ENCODE data around the gene SLC2A1. TPM values are rescaled to one million over a fixed set of nuclear protein-coding genes. Genes with fewer than 3 reads are reported as not detected.

Gene SLC2A1
- total and polyA plus RNA-seq, 5 donors from 2014 or later: 22.0 to 60.2 (median 24.9) TPM

DNA sequence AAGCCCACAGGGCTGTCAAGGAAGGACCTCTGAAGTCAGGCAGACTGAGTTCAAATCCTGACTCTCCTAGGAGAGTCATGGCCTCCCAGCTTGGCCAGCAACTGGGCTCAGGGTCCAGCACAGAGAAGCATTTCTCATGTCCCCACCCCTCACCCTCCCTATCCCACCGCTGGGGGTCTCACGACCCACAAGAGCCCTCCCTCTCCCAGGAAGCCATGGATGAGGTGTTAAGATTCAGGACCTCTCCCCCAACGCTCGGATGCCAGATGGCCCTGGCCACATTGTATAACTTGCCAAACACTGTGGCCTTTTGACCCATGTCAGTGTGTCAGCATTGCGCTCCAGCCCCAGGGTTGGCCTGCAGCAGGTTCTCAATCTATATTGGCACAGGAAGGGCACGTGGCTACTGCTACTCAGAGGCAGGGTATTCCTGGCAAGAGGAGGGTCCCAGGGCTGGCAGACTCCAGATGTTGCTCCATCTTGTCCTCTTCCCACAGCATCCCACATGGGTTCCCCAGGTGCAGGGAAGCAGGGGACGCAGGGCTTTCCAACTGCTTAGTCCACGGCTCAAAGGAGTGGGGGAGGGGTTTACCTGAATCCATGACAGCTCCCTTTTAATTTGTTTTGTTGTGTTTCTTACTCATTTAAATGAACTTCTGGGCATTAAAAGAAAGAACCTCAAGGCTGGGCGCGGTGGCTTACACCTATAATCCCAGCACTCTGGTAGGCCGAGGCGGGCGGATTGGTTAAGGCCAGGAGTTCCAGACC, 10.5 kb downstream of the SLC2A1 start:
- Mint-ChIP-seq H3K27ac (peak overlapping the region in 1 of 3 donors; percentile 90), H3K4me3 (peak overlapping the region in 2 of 4 donors; percentile 50 to 65), H3K27me3 (no peaks in the 10 kb centered on the region), H3K4me1 (peaks cover 25 to 97% (median 76%) of the 10 kb centered on the region in 4 donors), H3K9me3 (no peaks in the 10 kb centered on the region), H3K36me3 (peaks cover 3% of the 10 kb centered on the region)
- H3K4me1 ChIP-seq (ENCODE audit: control insufficient read depth, insufficient read depth, low read length, poor library complexity, severe bottlenecking): peaks cover 96% of the 10 kb centered on the region
- H3K4me3 ChIP-seq (ENCODE audit: low read depth, low read length): no peak overlapping the region
- ATAC-seq (ENCODE audit: low read depth in 2 of 2) (no peak), DNase-seq (no peak)
- H3K27ac ChIP-seq (ENCODE audit: insufficient read depth, low read length, poor library complexity, severe bottlenecking): no peak overlapping the region
- peaks cover 19% of the 10 kb centered on the region for H3K36me3 ChIP-seq (ENCODE audit: control insufficient read depth, insufficient read depth, low read length)
- H3K9me3 ChIP-seq (ENCODE audit: control insufficient read depth in 2 of 2, low read length in 2 of 2): no peaks in the 10 kb centered on the region
- H3K27me3 ChIP-seq (ENCODE audit: control insufficient read depth, insufficient read depth, low read length): no peaks in the 10 kb centered on the region

DNA sequence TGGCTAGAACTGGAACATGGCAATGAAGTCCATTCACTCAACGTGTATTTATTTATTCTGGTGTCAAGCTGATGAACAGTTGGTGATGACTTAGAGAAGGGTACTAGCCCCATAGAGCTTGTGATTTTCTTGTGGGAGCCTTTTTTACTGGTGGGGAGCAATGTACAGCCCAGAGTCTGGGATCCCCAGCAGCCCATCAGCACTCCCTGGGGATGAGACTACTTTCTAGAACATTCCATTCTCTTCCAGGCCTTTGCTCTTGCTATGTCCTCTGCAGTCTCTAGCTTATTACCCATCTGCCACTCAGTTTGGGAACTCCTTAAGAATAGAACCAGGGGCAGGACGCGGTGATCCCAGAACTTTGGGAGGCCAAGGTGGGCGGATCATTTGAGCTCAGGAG, 11.6 kb downstream of the SLC2A1 start:
- Mint-ChIP-seq H3K9me3 (no peaks in the 10 kb centered on the region), H3K36me3 (peaks cover 13% of the 10 kb centered on the region), H3K4me3 (peak overlapping the region in 3 of 4 donors; percentile 32 to 65 (median 50)), H3K27ac (peak overlapping the region in 2 of 3 donors; percentile 67 to 90), H3K4me1 (peaks cover 25 to 97% (median 80%) of the 10 kb centered on the region in 4 donors), H3K27me3 (no peaks in the 10 kb centered on the region)
- Histone ChIP-seq H3K36me3 (ENCODE audit: control insufficient read depth, insufficient read depth, low read length) (peaks cover 30% of the 10 kb centered on the region), H3K4me1 (ENCODE audit: control insufficient read depth, insufficient read depth, low read length, poor library complexity, severe bottlenecking) (peaks cover 96% of the 10 kb centered on the region), H3K27me3 (ENCODE audit: control insufficient read depth, insufficient read depth, low read length) (no peaks in the 10 kb centered on the region), H3K9me3 (ENCODE audit: control insufficient read depth in 2 of 2, low read length in 2 of 2) (no peaks in the 10 kb centered on the region), H3K4me3 (ENCODE audit: low read depth, low read length) (no peak overlapping the region), H3K27ac (ENCODE audit: insufficient read depth, low read length, poor library complexity, severe bottlenecking) (no peak overlapping the region)
- ATAC-seq (ENCODE audit: low read depth in 2 of 2) (no peak), DNase-seq (no peak)

DNA sequence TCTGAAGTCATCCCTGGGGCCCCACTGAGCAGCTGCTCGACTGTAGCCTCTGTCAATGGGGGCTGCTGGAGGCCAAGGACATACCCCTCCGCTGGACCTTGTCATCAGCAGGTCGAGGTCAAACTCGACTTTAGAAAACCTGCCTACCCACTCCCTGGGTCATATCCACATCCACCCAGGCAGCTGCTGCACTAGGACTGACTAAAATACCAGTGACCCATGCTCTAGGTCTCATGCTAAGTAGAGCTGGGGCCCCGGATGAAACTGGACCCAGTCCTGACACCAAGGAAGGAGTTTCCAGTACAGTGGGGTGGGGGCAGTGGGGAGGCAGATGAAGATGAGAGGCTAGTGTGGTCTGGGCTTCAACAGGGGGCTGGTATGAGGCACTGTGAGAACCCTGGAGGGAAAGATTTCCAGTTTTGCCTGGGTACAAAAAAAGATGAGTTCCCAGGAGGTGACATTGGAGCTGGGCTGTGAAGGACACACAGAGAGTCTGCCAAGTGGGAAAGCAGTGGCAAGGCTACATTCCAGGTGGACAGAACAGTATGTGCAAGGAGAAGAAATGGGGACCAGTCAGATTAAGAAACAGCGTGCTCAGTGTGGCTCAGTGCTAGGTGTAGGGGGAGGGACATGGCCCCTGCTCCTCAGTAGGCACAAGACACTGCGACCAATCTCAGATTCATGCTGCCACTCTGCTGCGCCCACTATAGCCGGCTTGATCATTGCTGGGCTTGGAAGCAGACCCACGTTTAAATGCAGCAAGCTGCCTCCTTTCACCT, 12.4 kb downstream of the SLC2A1 start:
- no peaks in the 10 kb centered on the region for H3K9me3 Mint-ChIP-seq
- ATAC-seq (ENCODE audit: low read depth in 2 of 2): no peak
- peak overlapping the region; percentile 13 to 69 (median 36) for H3K4me3 Mint-ChIP-seq
- Histone ChIP-seq H3K27ac (ENCODE audit: insufficient read depth, low read length, poor library complexity, severe bottlenecking) (peak overlapping the region; percentile 43), H3K4me1 (ENCODE audit: control insufficient read depth, insufficient read depth, low read length, poor library complexity, severe bottlenecking) (peaks cover 95% of the 10 kb centered on the region), H3K36me3 (ENCODE audit: control insufficient read depth, insufficient read depth, low read length) (peaks cover 38% of the 10 kb centered on the region), H3K4me3 (ENCODE audit: low read depth, low read length) (peak overlapping the region; percentile 39), H3K9me3 (ENCODE audit: control insufficient read depth in 2 of 2, low read length in 2 of 2) (no peaks in the 10 kb centered on the region), H3K27me3 (ENCODE audit: control insufficient read depth, insufficient read depth, low read length) (no peaks in the 10 kb centered on the region)
- H3K36me3 Mint-ChIP-seq: peaks cover 16% of the 10 kb centered on the region
- no peak for DNase-seq
- peaks cover 17 to 97% (median 80%) of the 10 kb centered on the region in 4 donors for H3K4me1 Mint-ChIP-seq
- peak overlapping the region; percentile 79 to 93 (median 90) for H3K27ac Mint-ChIP-seq
- no peaks in the 10 kb centered on the region for H3K27me3 Mint-ChIP-seq

GRCh38 chr1:42945164-42945563, 13.5 kb downstream of the SLC2A1 start:
- H3K27ac Mint-ChIP-seq: peak overlapping the region; percentile 78 to 93 (median 90)
- ATAC-seq (ENCODE audit: low read depth in 2 of 2) (peak; percentile 66 to 71), DNase-seq (peak in 1 of 3 donors; percentile 64)
- H3K9me3 ChIP-seq (ENCODE audit: control insufficient read depth in 2 of 2, low read length in 2 of 2): no peaks in the 10 kb centered on the region
- H3K36me3 Mint-ChIP-seq: peaks cover 23% of the 10 kb centered on the region
- H3K4me1 ChIP-seq (ENCODE audit: control insufficient read depth, insufficient read depth, low read length, poor library complexity, severe bottlenecking): peaks cover 94% of the 10 kb centered on the region
- peak overlapping the region; percentile 58 for H3K27ac ChIP-seq (ENCODE audit: insufficient read depth, low read length, poor library complexity, severe bottlenecking)
- no peaks in the 10 kb centered on the region for H3K9me3 Mint-ChIP-seq
- peak overlapping the region; percentile 39 for H3K4me3 ChIP-seq (ENCODE audit: low read depth, low read length)
- no peaks in the 10 kb centered on the region for H3K27me3 ChIP-seq (ENCODE audit: control insufficient read depth, insufficient read depth, low read length)
- H3K4me3 Mint-ChIP-seq: peak overlapping the region; percentile 23 to 76 (median 59)
- H3K4me1 Mint-ChIP-seq: peaks cover 10 to 98% (median 80%) of the 10 kb centered on the region in 4 donors
- no peaks in the 10 kb centered on the region for H3K27me3 Mint-ChIP-seq
- H3K36me3 ChIP-seq (ENCODE audit: control insufficient read depth, insufficient read depth, low read length): peaks cover 46% of the 10 kb centered on the region

DNA sequence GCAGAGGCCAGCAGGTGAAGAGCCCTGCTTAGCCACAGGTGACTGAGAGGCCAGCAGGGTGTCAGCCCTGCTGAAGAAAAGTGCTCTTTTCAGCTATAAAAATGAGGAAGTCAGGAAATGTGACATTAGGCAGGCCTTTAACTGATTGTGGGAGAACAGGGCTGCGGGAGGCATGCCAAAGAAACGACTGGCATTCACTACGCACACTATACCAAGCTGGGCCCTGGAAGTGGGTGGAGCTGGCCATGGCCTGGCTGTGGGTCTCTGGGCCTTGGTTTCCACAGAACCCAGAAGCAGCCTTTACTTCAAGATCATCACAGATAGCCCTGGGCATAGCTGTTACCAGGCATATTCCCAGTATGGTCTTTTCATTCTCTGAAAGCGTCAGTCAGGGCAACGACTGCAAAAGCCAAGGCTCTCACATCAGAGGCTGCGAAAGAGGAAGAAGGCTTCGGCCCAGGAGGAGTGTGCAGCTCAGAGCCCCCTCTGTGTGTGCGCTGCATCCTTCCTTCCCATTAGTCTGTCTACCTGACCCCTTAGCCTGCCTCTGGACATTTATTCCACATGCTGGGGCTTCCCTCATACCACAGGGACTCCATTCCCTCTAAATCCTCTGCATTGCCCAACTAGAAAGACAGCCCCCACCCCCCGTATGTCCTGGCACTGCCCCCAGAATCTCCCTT, 14.3 kb downstream of the SLC2A1 start:
- no peaks in the 10 kb centered on the region for H3K27me3 ChIP-seq (ENCODE audit: control insufficient read depth, insufficient read depth, low read length)
- no peak for ATAC-seq (ENCODE audit: low read depth in 2 of 2)
- H3K4me1 ChIP-seq (ENCODE audit: control insufficient read depth, insufficient read depth, low read length, poor library complexity, severe bottlenecking): peaks cover 88% of the 10 kb centered on the region
- Mint-ChIP-seq H3K27ac (peak overlapping the region; percentile 78 to 93 (median 90)), H3K4me1 (peaks cover 4 to 97% (median 77%) of the 10 kb centered on the region in 4 donors), H3K36me3 (peaks cover 26% of the 10 kb centered on the region), H3K9me3 (no peaks in the 10 kb centered on the region), H3K27me3 (no peaks in the 10 kb centered on the region), H3K4me3 (peak overlapping the region; percentile 49 to 76 (median 66))
- H3K4me3 ChIP-seq (ENCODE audit: low read depth, low read length): peak overlapping the region; percentile 39
- H3K9me3 ChIP-seq (ENCODE audit: control insufficient read depth in 2 of 2, low read length in 2 of 2): no peaks in the 10 kb centered on the region
- H3K27ac ChIP-seq (ENCODE audit: insufficient read depth, low read length, poor library complexity, severe bottlenecking): peak overlapping the region; percentile 58
- H3K36me3 ChIP-seq (ENCODE audit: control insufficient read depth, insufficient read depth, low read length): peaks cover 46% of the 10 kb centered on the region
- no peak for DNase-seq

- Mint-ChIP-seq H3K36me3 (peaks cover 29% of the 10 kb centered on the region), H3K4me1 (peaks cover 0 to 98% (median 77%) of the 10 kb centered on the region in 4 donors), H3K27me3 (no peaks in the 10 kb centered on the region), H3K4me3 (peak overlapping the region in 2 of 4 donors; percentile 8 to 63), H3K27ac (peak overlapping the region; percentile 62 to 78 (median 78)), H3K9me3 (no peaks in the 10 kb centered on the region)
- Histone ChIP-seq H3K4me1 (ENCODE audit: control insufficient read depth, insufficient read depth, low read length, poor library complexity, severe bottlenecking) (peaks cover 90% of the 10 kb centered on the region), H3K36me3 (ENCODE audit: control insufficient read depth, insufficient read depth, low read length) (peaks cover 50% of the 10 kb centered on the region), H3K4me3 (ENCODE audit: low read depth, low read length) (no peak overlapping the region), H3K27ac (ENCODE audit: insufficient read depth, low read length, poor library complexity, severe bottlenecking) (peak overlapping the region; percentile 47), H3K9me3 (ENCODE audit: control insufficient read depth in 2 of 2, low read length in 2 of 2) (no peaks in the 10 kb centered on the region), H3K27me3 (ENCODE audit: control insufficient read depth, insufficient read depth, low read length) (no peaks in the 10 kb centered on the region)
- ATAC-seq (ENCODE audit: low read depth in 2 of 2) (no peak), DNase-seq (no peak)
Measured at GRCh38 chr1:42943728-42944127, 14.9 kb downstream of the SLC2A1 start.

DNA sequence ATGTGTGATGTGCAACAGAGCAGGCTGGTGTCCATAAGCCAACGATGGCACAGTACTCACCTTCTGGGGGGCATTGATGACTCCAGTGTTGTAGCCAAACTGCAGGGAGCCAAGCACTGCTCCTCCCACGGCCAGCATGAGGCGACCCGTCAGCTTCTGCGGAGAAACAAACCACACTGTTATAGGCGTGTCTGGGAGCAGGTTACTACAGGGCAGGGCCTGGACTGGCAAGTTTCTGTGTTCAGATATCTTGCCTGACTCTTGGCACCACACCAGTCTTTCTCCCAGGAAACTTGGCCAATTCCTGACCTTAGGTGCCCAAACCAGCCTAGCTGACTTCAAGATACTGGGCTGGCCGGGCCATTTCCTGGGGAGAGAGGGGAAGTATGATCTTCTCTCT, 15.5 kb downstream of the SLC2A1 start:
- DNase-seq (no peak), ATAC-seq (ENCODE audit: low read depth in 2 of 2) (peak in 1 of 2 donors; percentile 57)
- Histone ChIP-seq H3K27ac (ENCODE audit: insufficient read depth, low read length, poor library complexity, severe bottlenecking) (peak overlapping the region; percentile 47), H3K27me3 (ENCODE audit: control insufficient read depth, insufficient read depth, low read length) (no peaks in the 10 kb centered on the region), H3K36me3 (ENCODE audit: control insufficient read depth, insufficient read depth, low read length) (peaks cover 52% of the 10 kb centered on the region), H3K4me1 (ENCODE audit: control insufficient read depth, insufficient read depth, low read length, poor library complexity, severe bottlenecking) (peaks cover 91% of the 10 kb centered on the region), H3K4me3 (ENCODE audit: low read depth, low read length) (no peak overlapping the region), H3K9me3 (ENCODE audit: control insufficient read depth in 2 of 2, low read length in 2 of 2) (no peaks in the 10 kb centered on the region)
- H3K4me3 Mint-ChIP-seq: peak overlapping the region in 3 of 4 donors; percentile 33 to 63 (median 46)
- no peaks in the 10 kb centered on the region for H3K9me3 Mint-ChIP-seq
- H3K27me3 Mint-ChIP-seq: no peaks in the 10 kb centered on the region
- peak overlapping the region; percentile 75 to 93 (median 78) for H3K27ac Mint-ChIP-seq
- H3K36me3 Mint-ChIP-seq: peaks cover 33% of the 10 kb centered on the region
- H3K4me1 Mint-ChIP-seq: peaks cover 0 to 99% (median 80%) of the 10 kb centered on the region in 4 donors
